ENCODE data around the gene BCAP31.

GRCh38 chrX:153714256-153714655 is 9.9 kb downstream of the BCAP31 start:
- TF ChIP-seq CTCF (IDR thresholded peaks at IDR 0.05): no peak
- no peak for TF ChIP-seq POLR2A (IDR thresholded peaks at IDR 0.05)

Data from adrenal gland (tissue), 5 donors.